GM21825 (cell line): ENCODE results near the gene CMTM2.
A peak's percentile ranks its signal among the peaks of the same experiment; 100 is the strongest.
"Not testable (repeated sequence)": the region's sequence is repeated elsewhere in the genome, so short reads cannot be mapped to it uniquely, and the experiment has no call there.

Source experiments
- ATAC-seq: cut with Tn5 transposase; IDR thresholded peaks from one replicate; pipeline ENCODE4 v1.9.1; 2021; ENCODE audit warnings: mild to moderate bottlenecking, moderate library complexity; ENCODE audit not compliant: unreplicated experiment

The CMTM2 gene

GRCh38 chr16:66580605-66581209 is 1.4 kb downstream of the CMTM2 start:
- no peak for ATAC-seq

DNA sequence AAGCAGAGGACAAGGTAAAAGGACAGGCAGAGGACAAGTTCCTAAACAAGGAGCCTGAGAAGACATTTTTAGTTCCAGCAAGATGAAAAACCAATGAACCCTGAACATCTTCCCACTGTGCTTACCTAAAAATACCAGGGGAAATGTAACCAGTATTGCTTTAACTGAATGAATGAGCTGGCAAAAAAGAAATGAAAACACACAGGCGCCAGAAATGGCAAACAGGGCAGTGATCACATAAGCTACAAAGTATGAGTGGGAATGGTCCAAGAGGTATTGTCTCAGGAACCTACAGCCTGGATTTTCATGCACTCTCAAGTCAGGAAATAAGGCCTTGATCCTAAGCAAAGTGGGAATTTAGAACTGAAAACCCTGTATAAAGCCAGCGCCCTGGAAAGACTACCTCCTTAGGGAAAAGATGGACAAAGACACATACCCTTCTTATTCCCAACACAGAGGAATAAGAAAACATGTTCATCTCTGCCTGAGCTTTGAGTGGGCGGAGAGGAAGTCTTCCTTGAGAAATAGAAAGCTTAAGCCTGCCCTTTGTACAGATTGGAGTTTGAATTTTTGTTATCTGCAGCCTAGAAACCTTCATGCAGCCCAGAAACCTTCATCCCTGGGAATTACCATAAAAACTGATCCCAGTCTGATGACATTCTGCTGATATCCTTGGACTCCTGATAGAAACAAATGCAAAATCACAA is 2.1 kb downstream of the CMTM2 start:
- no peak for ATAC-seq

DNA sequence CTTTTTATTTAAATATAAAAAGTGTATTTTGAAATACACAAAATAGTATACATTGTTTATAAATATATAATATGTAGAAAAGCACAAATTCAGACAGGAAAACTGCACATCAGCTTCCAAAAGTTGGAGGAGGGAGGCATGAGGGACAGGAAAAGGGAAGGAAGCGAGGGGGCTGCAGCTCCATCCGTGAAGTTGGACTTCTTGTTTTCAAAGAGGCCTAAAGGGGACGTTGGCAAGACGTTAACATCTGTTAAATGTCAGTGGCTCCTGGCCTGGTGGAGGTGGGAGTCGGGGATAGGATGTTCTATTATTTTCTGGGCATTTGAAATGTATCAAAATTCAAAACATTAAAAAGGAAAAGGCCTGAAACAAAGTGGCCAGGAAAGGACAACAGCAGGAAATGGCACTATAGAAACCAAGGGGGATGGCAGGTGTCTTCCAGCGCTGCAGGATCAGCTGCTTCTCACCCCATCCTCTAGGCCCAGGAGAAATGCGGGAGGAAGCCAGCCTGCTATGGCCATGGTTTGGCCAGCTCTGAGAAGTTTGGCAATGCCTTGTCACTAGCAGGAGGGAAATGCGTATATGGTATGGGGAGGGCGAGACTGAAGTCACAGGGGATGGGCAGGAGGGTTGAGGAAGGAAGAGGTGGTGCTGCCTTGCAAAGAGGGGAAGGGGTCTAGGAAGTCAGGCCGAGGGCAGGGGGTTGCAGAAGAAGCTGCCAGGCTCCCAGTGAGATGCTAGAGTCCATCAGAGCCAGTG is 6.4 kb downstream of the CMTM2 start:
- ATAC-seq: no peak

DNA sequence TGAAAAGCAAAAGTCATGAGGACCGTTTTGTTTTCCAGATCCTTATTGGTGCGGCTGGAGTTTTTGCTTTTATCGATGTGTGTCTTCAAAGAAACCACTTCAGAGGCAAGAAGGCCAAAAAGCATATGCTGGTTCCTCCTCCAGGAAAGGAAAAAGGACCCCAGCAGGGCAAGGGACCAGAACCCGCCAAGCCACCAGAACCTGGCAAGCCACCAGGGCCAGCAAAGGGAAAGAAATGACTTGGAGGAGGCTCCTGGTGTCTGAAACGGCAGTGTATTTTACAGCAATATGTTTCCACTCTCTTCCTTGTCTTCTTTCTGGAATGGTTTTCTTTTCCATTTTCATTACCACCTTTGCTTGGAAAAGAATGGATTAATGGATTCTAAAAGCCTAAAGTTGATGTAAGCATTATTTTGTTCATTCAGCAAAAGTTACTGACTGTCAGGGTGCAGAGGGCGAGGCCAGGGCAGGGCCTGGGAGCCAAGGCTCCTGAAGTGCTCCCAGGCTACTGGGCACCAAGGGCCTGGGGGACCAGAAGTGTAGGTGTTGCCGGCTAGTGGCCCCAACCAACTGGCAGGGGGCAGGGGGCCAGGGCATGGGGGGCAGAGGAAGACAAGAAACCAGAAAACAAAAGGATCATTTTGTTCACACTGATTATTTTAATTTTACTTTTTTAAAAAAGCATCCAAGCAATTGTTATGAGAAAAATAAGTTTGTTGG is 8.8 kb downstream of the CMTM2 start:
- no peak for ATAC-seq

- no peak for ATAC-seq
These were observed 9.9 kb downstream of the CMTM2 start for GRCh38 chr16:66588981-66589713.

GRCh38 chr16:66590322-66590721 is 11.1 kb downstream of the CMTM2 start:
- ATAC-seq: no peak

DNA sequence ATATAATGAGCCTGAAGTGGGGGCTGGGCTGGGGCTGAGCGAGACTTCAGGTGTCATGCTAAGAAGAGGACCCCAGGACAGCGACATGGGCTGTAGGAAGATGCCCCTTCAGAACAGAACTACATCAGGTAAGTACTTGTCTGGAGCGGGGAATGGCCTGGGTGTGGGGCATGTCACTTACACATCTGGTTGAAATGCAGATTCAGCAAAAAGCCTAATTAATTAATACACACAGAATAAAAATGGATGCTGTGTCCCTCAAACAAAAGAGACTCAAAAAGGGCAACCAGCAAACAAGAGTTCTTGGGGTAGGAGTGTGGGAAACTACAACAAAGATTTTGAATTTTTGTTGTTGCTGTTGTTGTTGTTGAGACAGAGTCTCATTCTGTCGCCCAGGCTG is 11.8 kb downstream of the CMTM2 start:
- ATAC-seq: no peak

DNA sequence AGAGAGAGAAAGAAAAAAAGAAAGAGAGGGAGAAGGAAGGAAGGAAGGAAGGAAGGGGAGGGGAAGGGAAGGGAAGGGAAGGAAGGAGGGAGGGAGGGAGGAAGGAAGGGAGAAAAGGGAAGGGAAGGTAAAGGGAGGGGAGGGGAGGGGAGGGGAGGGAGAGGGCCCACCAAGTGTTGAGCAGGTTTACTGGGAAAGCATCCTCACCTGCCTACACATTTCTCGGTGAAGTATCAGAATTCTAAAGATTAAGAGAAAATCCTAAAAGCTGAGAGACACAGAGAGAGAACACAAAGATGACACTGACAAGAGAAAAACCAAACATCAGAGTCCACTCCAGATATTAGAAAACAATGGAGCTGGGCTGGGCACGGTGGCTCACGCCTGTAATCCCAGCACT is 13.0 kb downstream of the CMTM2 start:
- ATAC-seq: no peak

DNA sequence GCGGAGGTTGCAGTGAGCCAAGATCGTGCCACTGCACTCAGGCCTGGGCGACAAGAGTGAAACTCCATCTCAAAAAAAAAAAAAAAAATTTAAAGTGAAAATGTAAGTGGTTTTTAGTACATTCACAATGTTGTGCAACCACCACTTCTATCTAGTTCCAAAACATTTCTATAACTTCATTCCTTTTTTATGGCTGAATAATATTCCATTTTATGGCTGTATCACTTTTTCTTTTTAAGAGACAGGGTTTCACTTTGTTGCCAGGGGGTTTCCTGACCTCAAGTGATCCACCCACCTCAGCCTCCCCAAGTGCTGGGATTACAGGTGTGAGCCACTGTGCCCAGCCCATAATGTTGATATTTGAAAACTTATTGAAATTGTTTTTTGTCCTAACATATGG is 13.6 kb downstream of the CMTM2 start:
- ATAC-seq: no peak

- ATAC-seq: no peak
These were observed 15.5 kb downstream of the CMTM2 start for GRCh38 chr16:66594739-66595138.

- not testable (repeated sequence) for ATAC-seq
These were observed 17.3 kb downstream of the CMTM2 start for GRCh38 chr16:66596559-66596958.

- ATAC-seq: no peak
These were observed 18.0 kb downstream of the CMTM2 start for GRCh38 chr16:66596986-66597848.

GRCh38 chr16:66598111-66598510 is 18.8 kb downstream of the CMTM2 start:
- ATAC-seq: no peak

DNA sequence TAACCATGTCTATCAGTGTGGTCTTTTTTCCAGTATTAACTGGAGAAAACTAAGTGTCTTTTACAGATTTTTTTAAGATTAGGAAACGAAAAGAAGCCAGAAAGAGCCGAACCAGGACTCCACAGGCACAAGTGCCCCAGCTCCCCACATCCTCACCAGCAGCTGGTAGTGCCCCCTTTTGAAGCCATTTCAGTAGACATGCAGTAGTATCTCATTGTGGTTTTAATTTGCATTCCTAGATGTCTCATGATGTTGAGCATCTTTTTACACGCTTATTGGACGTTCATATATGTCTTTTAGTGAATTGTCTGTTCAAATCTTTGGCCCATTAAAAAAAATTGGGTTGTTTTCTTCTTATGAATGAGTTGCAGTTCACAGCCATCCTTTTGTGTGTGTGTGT is 20.5 kb downstream of the CMTM2 start:
- no peak for ATAC-seq

DNA sequence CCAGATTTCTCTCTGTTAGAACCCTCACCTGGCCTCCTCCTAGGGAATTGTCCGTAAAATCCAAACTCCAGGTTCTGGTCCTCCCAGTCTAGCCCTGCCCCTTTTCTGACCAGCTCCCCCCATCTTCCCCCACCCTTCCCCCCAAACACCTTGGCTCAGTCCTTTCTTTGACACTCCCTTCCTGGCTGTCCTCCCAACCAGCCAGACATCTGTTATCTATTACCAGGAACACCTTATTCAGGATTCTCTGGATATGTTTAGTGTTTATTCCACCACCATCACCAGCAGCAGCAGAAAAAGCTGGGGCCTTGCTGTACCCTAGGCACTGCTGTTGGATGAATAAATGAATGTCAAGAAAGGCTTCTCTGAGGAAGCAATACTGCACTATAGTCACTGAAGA is 21.2 kb downstream of the CMTM2 start:
- no peak for ATAC-seq

- ATAC-seq: no peak
These were observed 22.2 kb downstream of the CMTM2 start for GRCh38 chr16:66601471-66601870.

GRCh38 chr16:66603537-66604375 is 24.5 kb downstream of the CMTM2 start:
- no peak for ATAC-seq

DNA sequence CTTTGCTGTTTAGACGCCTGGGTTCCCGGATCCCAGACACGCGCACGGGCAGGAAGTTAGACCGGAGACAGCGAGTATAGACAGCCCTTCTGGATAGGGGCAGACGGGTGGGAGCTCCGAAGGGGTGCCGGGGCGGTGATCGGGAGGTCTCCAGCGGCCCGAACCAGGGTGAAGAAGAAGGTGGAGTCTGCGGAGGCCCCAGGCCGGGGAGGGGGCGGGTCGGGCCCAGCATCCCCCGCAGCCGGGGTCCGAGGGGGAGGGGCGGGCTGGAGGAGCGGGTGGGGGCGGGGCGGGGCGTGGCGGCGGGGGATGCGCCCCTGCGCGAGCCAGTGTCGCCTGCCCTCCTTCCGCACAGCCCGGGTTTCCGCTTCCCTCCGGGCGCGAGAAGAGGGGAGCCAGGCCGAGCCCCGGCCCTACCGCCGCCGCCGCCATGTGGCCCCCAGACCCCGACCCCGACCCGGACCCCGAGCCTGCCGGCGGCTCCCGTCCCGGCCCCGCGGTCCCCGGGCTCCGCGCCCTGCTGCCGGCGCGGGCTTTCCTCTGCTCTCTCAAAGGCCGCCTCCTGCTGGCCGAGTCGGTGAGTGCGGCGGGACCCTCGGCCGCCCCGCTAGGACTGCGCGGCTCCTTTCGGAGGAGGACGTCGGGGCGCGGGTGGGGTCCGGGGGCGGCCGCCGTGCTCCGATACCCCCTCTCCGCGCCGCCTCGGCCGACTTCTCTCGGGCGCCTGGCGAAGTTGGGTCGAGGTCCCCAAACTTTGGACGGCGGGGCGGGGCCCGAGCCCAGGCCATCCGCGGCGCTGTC is 25.3 kb downstream of the CMTM2 start, which contains the start of gene CMTM3:
Gene CMTM3, plus strand, starts transcription at position 329 of the 801 bp plus-strand sequence. Its CDS starts 102 bp downstream, at position 431.
- ATAC-seq: peak; percentile 44
